ENCODE results near the gene LTF. TPM values are rescaled to one million over a fixed set of nuclear protein-coding genes. Genes with fewer than 3 reads are reported as not detected.

LTF gene
- total and polyA plus RNA-seq, 9 of the 15 experiments (the other 6 are each of a cell fraction or from before 2014, with no cell fraction given) = 0.07 TPM; not detected in 8

DNA sequence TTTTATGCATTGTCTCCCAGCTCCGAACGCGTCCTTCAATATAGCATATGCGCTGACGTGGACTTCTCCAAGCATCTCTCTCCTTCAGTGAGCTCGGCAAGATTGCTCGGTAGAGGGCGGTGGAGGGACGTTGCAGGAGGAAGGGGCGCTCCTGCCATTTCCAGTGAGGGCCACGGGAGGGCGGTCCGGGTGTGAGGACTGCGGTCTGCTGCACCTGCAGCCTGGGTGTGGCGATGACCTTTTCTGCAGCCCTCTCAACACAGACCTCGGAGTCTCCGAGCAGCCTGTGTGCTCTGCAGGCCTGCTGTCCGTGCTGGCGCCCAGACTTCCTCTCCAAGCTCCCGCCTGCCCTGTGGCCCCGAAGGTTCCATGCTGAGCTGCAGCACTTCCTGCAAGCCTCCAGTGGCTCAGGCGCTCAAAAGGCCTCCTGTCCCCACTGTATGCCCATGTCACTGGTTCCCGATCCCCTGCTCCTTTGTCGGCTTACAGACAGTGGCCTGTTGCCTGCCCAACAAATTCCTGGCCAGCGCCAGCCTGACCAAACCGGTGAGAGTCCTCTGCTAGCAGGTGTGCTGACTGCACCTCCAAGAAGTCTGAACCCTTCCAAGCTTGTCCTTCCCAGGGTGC is 24.1 kb upstream of the LTF start (continued):
- TF ChIP-seq, protein P1, sequence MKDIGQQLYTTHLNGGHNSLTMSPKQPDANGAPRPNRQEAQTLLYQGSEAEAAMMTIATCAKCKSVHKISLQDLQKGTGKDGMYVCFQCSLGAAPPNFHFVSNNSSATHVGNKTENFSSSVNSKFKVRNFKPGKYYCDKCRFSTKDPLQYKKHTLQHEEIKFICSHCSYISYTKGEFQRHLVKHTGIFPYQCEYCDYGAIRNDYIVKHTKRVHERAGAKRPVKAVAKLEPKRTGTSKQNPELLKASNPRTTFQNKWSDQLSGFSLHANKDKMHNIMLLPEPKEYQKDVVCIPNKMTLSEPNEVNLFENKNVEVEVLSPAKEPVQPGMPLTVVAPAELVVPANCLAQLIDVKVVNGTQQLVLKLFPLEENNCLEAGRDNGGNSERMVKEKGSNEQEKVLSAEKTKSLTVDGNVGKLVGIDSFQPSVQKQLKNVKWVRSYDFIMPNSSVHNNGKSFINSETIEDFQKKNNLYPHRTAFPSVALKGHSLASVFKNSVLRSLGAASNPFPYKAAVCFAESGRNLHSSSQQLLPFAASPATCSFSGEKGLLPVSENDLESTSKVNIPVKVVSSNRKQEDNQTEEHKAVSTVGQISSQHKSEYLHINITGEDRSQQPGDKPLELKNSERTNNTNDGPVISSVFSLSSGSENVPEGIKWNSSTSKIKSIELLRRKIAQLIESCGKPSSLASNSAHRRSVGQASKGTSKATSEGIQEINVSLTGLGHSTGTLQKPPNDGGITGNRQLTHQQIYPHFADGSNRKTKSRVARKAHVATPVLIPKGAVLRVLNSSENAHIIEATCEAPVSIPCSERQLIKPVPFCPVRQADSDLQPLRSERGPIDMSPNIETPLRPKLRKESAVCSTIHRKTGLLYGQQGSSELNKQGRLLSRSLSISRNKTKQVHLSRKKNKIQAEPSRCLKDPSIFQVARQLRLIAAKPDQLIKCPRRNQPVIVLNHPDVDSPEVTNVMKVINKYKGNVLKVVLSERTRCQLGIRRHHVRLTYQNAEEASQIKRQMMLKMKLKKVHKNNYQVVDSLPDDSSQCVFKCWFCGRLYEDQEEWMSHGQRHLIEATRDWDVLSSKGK (CRISPR knock-in tag; IDR thresholded peaks at IDR 0.05) = no peak
- TF ChIP-seq SLC30A9 (CRISPR knock-in tag; IDR thresholded peaks at IDR 0.05) (no peak), PHB2 (IDR thresholded peaks at IDR 0.05; ENCODE audit: low read depth) (no peak), HNRNPH1 (optimal IDR thresholded peaks at IDR 0.05; ENCODE audit: low read depth, low read length) (no peak), PTTG1 (tag; IDR thresholded peaks at IDR 0.05; ENCODE audit: low read depth) (no peak), ZNF644 (tag; IDR thresholded peaks at IDR 0.05; ENCODE audit: low read depth) (no peak), ZNF41 (CRISPR knock-in tag; conservative IDR thresholded peaks at IDR 0.05) (no peak), ZNF79 (CRISPR knock-in tag; IDR thresholded peaks at IDR 0.05; ENCODE audit: low read depth) (no peak), PHB (CRISPR knock-in tag; IDR thresholded peaks at IDR 0.05) (no peak), POLR3G (IDR thresholded peaks at IDR 0.05; ENCODE audit: extremely low read depth, insufficient read length, insufficient replicate concordance) (no peak), POLR2H (tag; IDR thresholded peaks at IDR 0.05; ENCODE audit: low read depth) (no peak), NFE2 (IDR thresholded peaks at IDR 0.05; ENCODE audit: low read depth) (peak; percentile 7; the same call in 1 of the 2 replicates), CBFA2T2 (conservative IDR thresholded peaks at IDR 0.05) (no peak)
- TF ChIP-seq, protein P2, sequence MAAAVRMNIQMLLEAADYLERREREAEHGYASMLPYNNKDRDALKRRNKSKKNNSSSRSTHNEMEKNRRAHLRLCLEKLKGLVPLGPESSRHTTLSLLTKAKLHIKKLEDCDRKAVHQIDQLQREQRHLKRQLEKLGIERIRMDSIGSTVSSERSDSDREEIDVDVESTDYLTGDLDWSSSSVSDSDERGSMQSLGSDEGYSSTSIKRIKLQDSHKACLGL (CRISPR knock-in tag; IDR thresholded peaks at IDR 0.05; ENCODE audit: borderline replicate concordance, poor library complexity, severe bottlenecking) = no peak

All from K562 (cell line).